ENCODE results near the gene TMEM47.

TMEM47 gene

GRCh38 chrX:34585561-34585960, 71.5 kb downstream of the TMEM47 start:
- DNase-seq (ENCODE audit: low read depth in 2 of 2) = no peak

GRCh38 chrX:34584781-34585180, 72.3 kb downstream of the TMEM47 start:
- no peak for DNase-seq (ENCODE audit: low read depth in 2 of 2)

GRCh38 chrX:34580069-34580468, 77.0 kb downstream of the TMEM47 start:
- no peak for DNase-seq (ENCODE audit: low read depth in 2 of 2)

- DNase-seq (ENCODE audit: low read depth in 2 of 2) = no peak
Measured at GRCh38 chrX:34578237-34578636, 78.8 kb downstream of the TMEM47 start.
